Esophagus squamous epithelium (tissue), 4 donors: ENCODE data around the gene WWC1.

Experiments
- CTCF ChIP-seq, 6 experiments: fragments of 450-650 bp in 4 of 6; fragments of 200-600 bp in 2 of 6; sonication (generic) in 2 of 6; IDR thresholded peaks; one replicate each; pipeline ENCODE4 v1.5.1; 2016 to 2019; ENCODE audit warnings: antibody characterized with exemption in 6 of 6, mild to moderate bottlenecking in 4 of 6, moderate library complexity in 4 of 6
- POLR2A ChIP-seq, 4 donors: fragments of 450-650 bp; IDR thresholded peaks; one replicate each; pipeline ENCODE4 v1.6.1; 2017; ENCODE audit warnings: antibody characterized with exemption in 4 of 4, mild to moderate bottlenecking in 4 of 4, moderate library complexity in 3 of 4

DNA sequence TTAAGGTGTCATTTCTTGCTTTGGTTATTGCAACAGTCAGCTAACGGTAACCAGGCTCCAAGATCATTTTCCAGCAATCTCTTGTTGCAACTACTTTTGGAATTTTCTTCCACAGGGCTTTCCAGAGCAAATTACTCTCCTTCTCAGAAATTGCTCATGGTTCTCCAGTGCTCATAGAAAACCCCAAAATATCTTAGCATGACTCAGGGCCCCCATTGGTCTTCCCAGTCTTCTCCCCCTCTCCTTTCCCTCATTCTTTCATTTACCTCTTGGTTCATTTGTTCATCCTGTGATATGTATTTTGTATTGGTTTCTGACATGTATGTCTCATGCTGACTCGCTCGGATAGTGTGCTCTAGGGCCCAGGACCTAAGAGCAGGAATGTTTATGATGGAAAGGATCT is 35.6 kb downstream of the WWC1 start:
- no peak for TF ChIP-seq CTCF (IDR thresholded peaks at IDR 0.05)
- TF ChIP-seq POLR2A (IDR thresholded peaks at IDR 0.05) = no peak
